ENCODE data around the gene AGO4.

GRCh38 chr1:35884934-35885333 lies 77.1 kb downstream of the AGO4 start:
- TF ChIP-seq CTCF (IDR thresholded peaks at IDR 0.05) = no peak
- TF ChIP-seq ZFX (IDR thresholded peaks at IDR 0.05; ENCODE audit: borderline replicate concordance) = no peak

All from 22Rv1 (cell line).